Subcutaneous adipose tissue (tissue), 4 donors: ENCODE data around the gene TMTC1. TPM values are rescaled to one million over a fixed set of nuclear protein-coding genes. Genes with fewer than 3 reads are reported as not detected.

ENCODE experiments used
- CTCF ChIP-seq: fragments of 450-650 bp; IDR thresholded peaks from one replicate; pipeline ENCODE4 v1.5.1; 2016; ENCODE audit warnings: low read depth, mild to moderate bottlenecking, control low read depth, antibody characterized with exemption, moderate library complexity
- total RNA-seq, 4 donors: library from RNA; depleted of rRNA; stranded (reverse); fragments of >200 nt; gene quantifications; one replicate each; pipeline ENCODE4 v1.1.0, GENCODE V29; 2016

The TMTC1 gene
- total RNA-seq, 4 donors from 2014 or later: 45.4 to 153 (median 85.2) TPM

- no peak for TF ChIP-seq CTCF
Measured at GRCh38 chr12:29569132-29569757, 214.5 kb downstream of the TMTC1 start.

- no peak for TF ChIP-seq CTCF
Measured at GRCh38 chr12:29566441-29566840, 217.3 kb downstream of the TMTC1 start.

- TF ChIP-seq CTCF: no peak
Measured at GRCh38 chr12:29565727-29566126, 218.0 kb downstream of the TMTC1 start.

- TF ChIP-seq CTCF: no peak
Measured at GRCh38 chr12:29564925-29565324, 218.8 kb downstream of the TMTC1 start.

- no peak for TF ChIP-seq CTCF
Measured at GRCh38 chr12:29563636-29564035, 220.1 kb downstream of the TMTC1 start.

- TF ChIP-seq CTCF: no peak
Measured at GRCh38 chr12:29563071-29563470, 220.7 kb downstream of the TMTC1 start.

- TF ChIP-seq CTCF: no peak
Measured at GRCh38 chr12:29562110-29562804, 221.5 kb downstream of the TMTC1 start.
